Activated naive CD4-positive, alpha-beta T cell treated with anti-CD3 and anti-CD28 coated beads, Interleukin-2, amount 50 U/mL, for 16 hours (primary cell): Measurements from ENCODE around the gene PCDHA3.
"Not testable (repeated sequence)": the region's sequence is repeated elsewhere in the genome, so short reads cannot be mapped to it uniquely, and the experiment has no call there.

ENCODE experiments used
- DNase-seq: peaks from one replicate; pipeline ENCODE4 v3.0.0-alpha.2; 2020

The PCDHA3 gene

GRCh38 chr5:140821375-140822280 lies 20.8 kb downstream of the PCDHA3 start, which contains the start of gene PCDHA5:
Gene PCDHA5 (plus strand): TSS chr5:140821613.
- no peak for DNase-seq

- DNase-seq: no peak
These were observed 21.4 kb downstream of the PCDHA3 start for GRCh38 chr5:140822281-140822629.

GRCh38 chr5:140822969-140823368 lies 22.1 kb downstream of the PCDHA3 start:
- DNase-seq: not testable (repeated sequence)

- DNase-seq: no peak
These were observed 22.6 kb downstream of the PCDHA3 start for GRCh38 chr5:140823475-140823874.

- no peak for DNase-seq
These were observed 27.0 kb downstream of the PCDHA3 start, which contains the start of gene PCDHA6 for GRCh38 chr5:140827704-140828361. Gene PCDHA6 (plus strand): TSS chr5:140827960. CDS start chr5:140828092, 132 bp downstream.

GRCh38 chr5:140828362-140828737 lies 27.5 kb downstream of the PCDHA3 start:
- no peak for DNase-seq

- DNase-seq: not testable (repeated sequence)
These were observed 28.9 kb downstream of the PCDHA3 start for GRCh38 chr5:140829511-140830501.

GRCh38 chr5:140833993-140834392 lies 33.1 kb downstream of the PCDHA3 start, which contains the start of gene PCDHA7:
Gene PCDHA7 (plus strand): TSS chr5:140834269. CDS start chr5:140834384, 115 bp downstream.
- no peak for DNase-seq

- DNase-seq: not testable (repeated sequence)
These were observed 33.7 kb downstream of the PCDHA3 start for GRCh38 chr5:140834439-140835008.

- DNase-seq: no peak
These were observed 35.0 kb downstream of the PCDHA3 start for GRCh38 chr5:140835622-140836510.

GRCh38 chr5:140840978-140841962 lies 40.4 kb downstream of the PCDHA3 start, which contains the start of gene PCDHA8:
Gene PCDHA8 (plus strand): TSS chr5:140841187. CDS start chr5:140841322, 135 bp downstream.
- no peak for DNase-seq

GRCh38 chr5:140842798-140843733 lies 42.2 kb downstream of the PCDHA3 start:
- DNase-seq: no peak

- DNase-seq: not testable (repeated sequence)
These were observed 47.6 kb downstream of the PCDHA3 start, which contains the start of gene PCDHA9 for GRCh38 chr5:140848139-140849102. Gene PCDHA9 (plus strand): TSS chr5:140848382. CDS start chr5:140848496, 114 bp downstream.

- not testable (repeated sequence) for DNase-seq
These were observed 49.2 kb downstream of the PCDHA3 start for GRCh38 chr5:140849831-140850634.
